K562 (cell line): ENCODE results near the gene SMIM22. TPM values are rescaled to one million over a fixed set of nuclear protein-coding genes. Genes with fewer than 3 reads are reported as not detected.

Experiments used
- ELK3 ChIP-seq: fragments of 450-650 bp; formaldehyde crosslinking; IDR thresholded peaks from 2 replicates; pipeline ENCODE4 v1.4.0; 2020; ENCODE audit warnings: mild to moderate bottlenecking
- KDM2B ChIP-seq: fragments of 250-450 bp; sonication (Bioruptor Pico); IDR thresholded peaks from 2 replicates; pipeline ENCODE4 v1.8.0; 2021; ENCODE audit warnings: mild to moderate bottlenecking, moderate library complexity
- MBD1 ChIP-seq: fragments of 250-450 bp; sonication (Bioruptor Pico); IDR thresholded peaks from 2 replicates; pipeline ENCODE4 v1.8.0; 2022; ENCODE audit warnings: inconsistent platforms
- SNAPC5 ChIP-seq: fragments of 250-450 bp; sonication (Bioruptor Pico); IDR thresholded peaks from 2 replicates; pipeline ENCODE4 v1.8.0; 2021; ENCODE audit warnings: moderate library complexity, mild to moderate bottlenecking, inconsistent platforms
- ZFX ChIP-seq: sonication (generic); formaldehyde crosslinking; IDR thresholded peaks from 2 replicates; pipeline ENCODE4 v1.8.0; 2022; ENCODE audit warnings: mild to moderate bottlenecking, missing genetic modification reagents, moderate library complexity
- ZNF431 ChIP-seq: sonication (generic); formaldehyde crosslinking; IDR thresholded peaks from 2 replicates; pipeline ENCODE4 v1.8.0; 2022; ENCODE audit warnings: mild to moderate bottlenecking, missing genetic modification reagents
- polyA plus RNA-seq, 8 experiments: library from polyadenylated mRNA; depleted of rRNA in 4 of 8; stranded (reverse) in 5 of 8; unstranded in 3 of 8; fragments of >200 nt; fragmentation: Nextera tagmentation in 2 of 8; fragmentation: Illumina TruSeq in 1 of 8; extraction: Ambion mirVana in 2 of 8; extraction: Trizol in 1 of 8; gene quantifications; 2 replicates each; pipeline versions ENCODE4 v1.2.1 to v1.2.3, GENCODE V29; 2011 to 2014; ENCODE audit warnings: inconsistent platforms in 1 of 8, missing spikeins in 1 of 8
- total RNA-seq, 7 experiments: library from RNA; depleted of rRNA in 6 of 7; stranded (reverse); fragments of >200 nt in 6 of 7; fragmentation: Illumina TruSeq in 2 of 7; extraction: Trizol in 2 of 7; gene quantifications; 2 replicates each; pipeline versions ENCODE4 v1.2.1 to v1.2.3, GENCODE V29; 2011 to 2021; ENCODE audit warnings: low replicate concordance in 1 of 7

Gene SMIM22
- total and polyA plus RNA-seq, 9 of the 15 experiments (the other 6 are each of a cell fraction or from before 2014, with no cell fraction given) = not detected

GRCh38 chr16:4767872-4768548 is 27.2 kb upstream of the SMIM22 start (continued):
- TF ChIP-seq ZNF431 (CRISPR knock-in tag) (no peak), KDM2B (no peak), MBD1 (no peak), ZFX (CRISPR knock-in tag) (no peak), ELK3 (CRISPR knock-in tag) (no peak), SNAPC5 (CRISPR knock-in tag) (no peak)
